ENCODE results near the gene KDM1A.

- TF ChIP-seq CTCF (IDR thresholded peaks at IDR 0.05) (no peak), ZFX (IDR thresholded peaks at IDR 0.05; ENCODE audit: borderline replicate concordance) (no peak)
Measured at GRCh38 chr1:23026568-23026967, 7.3 kb downstream of the KDM1A start.
